Endometrial microvascular endothelial cells (primary cell): ENCODE results near the gene CD44. TPM values are rescaled to one million over a fixed set of nuclear protein-coding genes. Genes with fewer than 3 reads are reported as not detected.

ENCODE experiments used
- in situ Hi-C: cut with HindIII; loops from 2 replicates; pipeline ENCODE4 v1.10.0; 2017; ENCODE audit warnings: low sequenced_read_pairs, low pct_unique_long_range_greater_than_20kb; ENCODE audit errors: inconsistent ontology term
- total RNA-seq: library from RNA; depleted of rRNA; stranded (reverse); fragments of >200 nt; gene quantifications from one replicate; pipeline ENCODE4 v1.2.3, GENCODE V29; 2015; ENCODE audit errors: inconsistent ontology term

The CD44 gene
- total RNA-seq, 1 donor from 2014 or later = 258 TPM

GRCh38 chr11:35190804-35191348, 51.9 kb downstream of the CD44 start:
- in situ Hi-C loops = no loop called here

- in situ Hi-C loops = no loop called here
Observed at GRCh38 chr11:35192347-35192746, 53.4 kb downstream of the CD44 start.

GRCh38 chr11:35193767-35194166, 54.8 kb downstream of the CD44 start:
- in situ Hi-C loops = no loop called here

GRCh38 chr11:35197292-35197691, 58.3 kb downstream of the CD44 start:
- in situ Hi-C loops = no loop called here

DNA sequence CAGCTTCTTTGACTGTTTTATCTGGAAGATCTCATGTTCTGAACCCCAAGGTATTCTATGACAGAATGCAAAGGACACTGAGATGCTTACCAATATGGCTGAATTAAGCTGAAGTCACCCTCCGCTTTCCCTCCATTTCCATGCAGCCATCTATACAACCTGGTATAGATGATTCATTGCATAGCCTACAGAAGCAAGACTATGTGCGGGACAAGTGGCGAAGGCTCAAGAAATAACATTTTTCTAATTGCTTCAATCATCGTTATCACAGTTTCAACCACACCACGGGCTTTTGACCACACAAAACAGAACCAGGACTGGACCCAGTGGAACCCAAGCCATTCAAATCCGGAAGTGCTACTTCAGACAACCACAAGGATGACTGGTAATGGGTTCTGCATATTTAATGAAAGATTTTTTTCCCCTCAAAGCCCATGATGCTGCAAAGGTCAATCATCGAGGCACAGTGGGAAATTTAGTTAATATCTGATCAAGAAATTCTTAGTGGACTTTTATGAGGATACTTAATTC, 61.9 kb downstream of the CD44 start:
- in situ Hi-C loops = no loop called here

DNA sequence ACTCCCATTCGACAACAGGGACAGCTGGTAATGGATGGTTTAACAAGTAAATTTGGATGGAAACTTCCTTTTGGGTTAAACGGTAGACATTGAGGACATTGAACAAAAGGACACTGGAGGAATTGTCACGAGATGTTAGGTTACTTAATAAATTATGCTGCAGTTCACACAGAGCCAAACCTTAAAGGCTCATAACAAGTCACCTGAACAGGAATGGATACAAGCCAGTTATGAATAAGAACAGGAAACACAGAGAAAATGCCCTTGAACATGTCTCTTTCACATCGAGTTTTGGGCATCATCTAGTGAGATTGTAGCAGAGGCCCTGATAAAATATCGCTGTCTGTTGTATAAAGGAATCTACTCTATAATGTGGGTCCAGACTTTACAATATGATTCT, 65.6 kb downstream of the CD44 start:
- in situ Hi-C loops = no loop called here

- in situ Hi-C loops = no loop called here
Observed at GRCh38 chr11:35206616-35207015, 67.6 kb downstream of the CD44 start.

DNA sequence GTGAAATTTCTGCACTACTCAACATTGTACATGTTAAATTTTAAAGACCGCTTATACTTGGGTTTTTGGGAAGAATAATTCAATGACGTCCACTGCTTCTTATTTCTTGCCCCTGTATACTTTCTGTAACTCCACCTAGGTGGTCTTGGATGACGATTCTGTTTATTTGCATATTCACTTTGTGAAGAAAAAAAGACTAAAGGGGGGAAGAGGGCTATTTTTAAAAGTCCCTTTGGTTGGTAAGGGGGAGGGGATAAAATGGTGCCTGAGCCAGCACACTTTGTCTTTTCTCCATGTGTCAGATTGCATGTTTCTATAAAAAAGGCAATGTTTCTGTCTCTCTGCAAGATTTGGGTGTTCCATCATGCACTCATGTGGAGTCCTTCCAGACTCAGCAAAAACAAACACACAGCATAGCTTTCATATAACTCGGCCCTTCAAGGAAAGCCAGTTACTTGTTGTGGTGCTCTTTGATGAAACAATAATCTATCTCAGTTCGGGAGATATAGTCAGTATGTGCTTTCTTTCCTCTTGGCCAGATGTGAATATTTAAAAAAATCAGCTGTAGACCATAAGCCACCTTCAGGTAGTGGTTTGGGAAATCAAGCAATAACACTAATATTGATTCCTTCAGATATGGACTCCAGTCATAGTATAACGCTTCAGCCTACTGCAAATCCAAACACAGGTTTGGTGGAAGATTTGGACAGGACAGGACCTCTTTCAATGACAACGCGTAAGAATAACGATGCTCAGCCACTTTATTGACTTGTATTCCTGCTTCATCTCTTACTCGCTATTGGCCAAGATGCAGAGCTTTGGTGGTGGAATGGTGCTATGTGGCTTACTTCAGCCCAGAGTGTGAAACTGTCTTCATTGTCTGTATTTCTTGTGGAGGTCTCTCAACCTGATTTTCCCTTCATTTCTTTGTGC, 68.8 kb downstream of the CD44 start:
- in situ Hi-C loops = no loop called here

DNA sequence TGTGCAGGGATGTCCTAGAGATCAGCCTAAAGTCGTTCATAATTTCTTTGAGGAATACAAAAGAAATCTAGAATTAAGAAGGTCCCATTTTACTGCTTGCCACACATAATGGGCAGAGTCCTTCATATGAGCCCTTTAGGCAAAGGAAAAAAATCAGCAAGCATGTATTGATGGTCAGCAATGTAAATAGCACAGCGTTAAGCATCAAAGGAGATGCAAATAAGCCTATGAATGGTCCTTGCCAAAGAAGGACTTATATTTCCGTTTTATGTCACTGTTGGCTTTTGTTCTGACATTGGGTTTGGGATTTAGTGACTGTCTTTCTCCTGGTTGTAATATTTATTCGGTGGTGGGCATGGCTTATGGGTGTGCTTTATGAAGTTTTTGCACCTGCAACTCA, 69.8 kb downstream of the CD44 start:
- in situ Hi-C loops = no loop called here

DNA sequence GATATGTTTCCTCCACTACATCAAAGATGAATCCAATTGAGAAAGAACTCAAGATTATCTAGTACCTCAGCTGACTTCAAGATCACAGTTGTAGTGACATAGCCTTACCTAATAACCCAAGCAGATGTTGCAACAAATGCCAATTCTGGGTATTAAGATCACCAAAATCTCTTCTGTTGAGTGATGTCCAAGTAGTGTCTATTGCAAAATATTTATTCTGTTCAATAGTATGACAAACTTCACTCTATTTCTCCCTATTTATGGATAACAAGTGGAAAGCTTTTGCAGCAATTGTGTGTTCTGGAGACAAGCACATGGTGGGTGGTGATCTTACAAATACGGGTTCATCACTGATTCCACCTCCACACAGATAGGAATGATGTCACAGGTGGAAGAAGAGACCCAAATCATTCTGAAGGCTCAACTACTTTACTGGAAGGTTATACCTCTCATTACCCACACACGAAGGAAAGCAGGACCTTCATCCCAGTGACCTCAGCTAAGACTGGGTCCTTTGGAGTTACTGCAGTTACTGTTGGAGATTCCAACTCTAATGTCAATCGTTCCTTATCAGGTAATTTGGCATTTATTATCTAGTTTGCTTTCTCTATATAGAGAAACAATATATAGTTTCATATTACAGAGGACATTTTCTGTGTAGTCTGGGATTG, 72.0 kb downstream of the CD44 start:
- in situ Hi-C loops = no loop called here

- in situ Hi-C loops = no loop called here
Observed at GRCh38 chr11:35211952-35212351, 73.0 kb downstream of the CD44 start.

GRCh38 chr11:35214226-35214770, 75.3 kb downstream of the CD44 start:
- in situ Hi-C loops = no loop called here

GRCh38 chr11:35214792-35215193, 75.8 kb downstream of the CD44 start:
- in situ Hi-C loops = no loop called here

- in situ Hi-C loops = no loop called here
Observed at GRCh38 chr11:35215945-35216344, 77.0 kb downstream of the CD44 start.

DNA sequence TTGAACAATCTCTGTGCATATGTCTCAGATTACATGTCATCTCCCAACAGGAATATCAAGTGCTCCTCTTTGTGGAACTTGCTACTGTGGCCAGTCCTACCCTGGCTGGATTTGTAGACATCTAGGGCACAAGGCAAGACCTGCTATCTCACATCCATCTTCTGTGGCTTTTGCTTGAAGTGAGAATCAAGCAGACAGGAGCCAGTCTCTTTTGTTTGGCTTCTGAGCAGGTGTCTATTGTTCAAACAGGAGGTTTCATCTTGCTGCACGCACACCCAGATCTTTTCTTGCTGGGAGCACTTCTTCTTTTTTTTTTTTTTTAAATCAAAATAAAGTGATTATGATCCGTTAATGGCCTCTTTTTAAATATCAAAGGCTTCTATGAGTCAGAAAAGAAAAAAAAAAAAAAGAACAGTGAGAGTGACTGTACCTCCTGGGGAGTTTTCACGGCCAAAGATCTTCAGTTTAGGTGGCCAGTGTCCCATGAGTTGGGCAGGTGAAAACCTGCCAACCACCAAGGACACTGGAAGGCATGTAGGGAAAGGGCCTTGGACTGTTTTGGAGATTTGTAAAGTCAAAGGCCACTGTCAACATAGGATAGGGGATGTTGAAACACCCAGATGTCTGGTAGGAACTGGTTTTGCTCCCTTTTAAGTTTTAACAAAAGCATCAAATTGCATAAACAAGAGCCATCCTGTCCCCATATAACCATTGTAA, 78.1 kb downstream of the CD44 start:
- in situ Hi-C loops = no loop called here

DNA sequence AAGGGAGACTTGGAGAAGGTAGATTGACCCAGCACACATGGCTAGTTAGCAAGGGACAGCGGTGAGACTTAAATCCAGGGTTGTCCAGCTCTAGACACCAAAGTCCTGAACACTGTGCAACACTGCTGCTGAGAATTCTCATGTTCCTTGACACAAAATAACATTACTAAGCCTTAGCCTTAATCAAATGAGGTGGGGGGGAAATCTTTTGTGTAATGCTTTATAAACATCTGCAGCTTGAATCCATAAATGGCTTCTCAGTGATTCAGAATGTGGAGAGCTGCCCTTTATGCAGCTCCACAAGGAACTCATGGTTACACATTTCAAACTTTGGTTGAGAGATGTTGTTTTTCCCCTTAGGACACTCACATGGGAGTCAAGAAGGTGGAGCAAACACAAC, 80.0 kb downstream of the CD44 start:
- in situ Hi-C loops = no loop called here

- in situ Hi-C loops = no loop called here
Observed at GRCh38 chr11:35223371-35223796, 84.4 kb downstream of the CD44 start.

- in situ Hi-C loops = no loop called here
Observed at GRCh38 chr11:35223991-35224390, 85.0 kb downstream of the CD44 start.
